ENCODE measurements around the gene THG1L. TPM values are rescaled to one million over a fixed set of nuclear protein-coding genes. Genes with fewer than 3 reads are reported as not detected.
"Not testable (repeated sequence)": the region's sequence is repeated elsewhere in the genome, so short reads cannot be mapped to it uniquely, and the experiment has no call there.

The THG1L gene
- 39.0 and 43.4 TPM in 2 replicates for total RNA-seq (2014; rRNA removed; shearing (Covaris generic))
- polyA plus RNA-seq (2014; cell fraction: nucleus; rRNA removed) = 10.3 and 17.2 TPM in 2 replicates

DNA sequence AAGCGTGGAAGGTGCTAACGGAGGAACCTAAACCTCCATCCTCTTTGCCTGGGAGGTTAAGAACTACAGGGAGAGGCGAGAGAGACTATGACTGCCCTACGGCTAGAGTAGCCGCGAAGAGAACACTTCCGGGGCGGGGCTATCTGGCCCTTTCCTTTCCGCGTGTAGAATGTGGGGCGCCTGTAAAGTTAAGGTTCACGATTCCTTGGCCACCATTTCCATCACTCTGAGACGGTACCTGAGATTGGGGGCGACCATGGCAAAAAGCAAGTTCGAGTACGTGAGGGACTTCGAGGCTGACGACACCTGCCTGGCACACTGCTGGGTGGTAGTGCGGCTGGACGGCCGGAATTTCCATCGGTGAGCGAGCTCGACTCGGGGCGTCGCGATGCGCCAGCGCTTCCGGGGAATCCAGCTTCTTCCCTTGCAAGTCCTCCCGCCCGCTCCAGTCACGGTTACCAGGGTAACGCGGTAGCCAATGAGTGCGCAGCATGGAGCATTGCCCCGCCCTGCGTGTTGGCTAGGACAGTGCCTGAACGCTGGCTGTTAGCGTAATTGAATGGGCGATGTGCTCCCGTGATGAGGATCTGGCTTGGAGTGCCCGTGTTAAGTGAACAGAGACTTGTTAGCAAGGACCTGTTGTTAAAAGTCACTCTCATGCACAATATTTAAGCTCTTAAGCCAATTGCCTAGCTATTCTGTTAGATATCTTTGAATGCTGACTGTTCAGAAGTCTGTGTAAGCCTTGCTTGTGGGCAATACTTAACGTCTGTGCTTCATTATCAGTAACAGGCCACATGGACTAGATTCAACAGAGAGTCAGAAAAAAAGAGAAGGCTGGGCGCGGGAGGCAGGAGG lies at the start of gene THG1L:
Gene THG1L (plus strand): TSS at position 149 of the 858 bp plus-strand sequence. CDS start 21 bp downstream, at position 170.
- peak; percentile 98 for DNase-seq (ENCODE audit: extremely low read depth, low read depth)

DNA sequence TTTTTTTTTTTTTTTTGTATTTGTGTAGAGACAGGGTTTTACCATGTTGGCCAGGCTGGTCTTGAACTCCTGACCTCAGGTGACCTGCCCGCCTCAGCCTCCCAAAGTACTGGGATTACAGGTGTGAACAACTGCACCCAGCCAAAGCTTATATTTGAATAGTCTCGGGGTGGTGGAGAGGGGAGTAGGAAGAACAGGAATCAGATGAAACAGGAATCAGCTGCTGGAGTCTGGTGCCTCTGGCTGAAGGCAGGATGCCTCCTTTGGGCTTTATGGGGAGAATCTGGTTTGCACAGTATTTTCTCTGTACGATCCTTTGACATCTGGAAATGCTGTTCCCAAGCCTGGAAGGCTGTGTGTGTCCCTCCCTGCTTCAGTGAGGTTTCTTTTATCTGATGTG lies 49.0 kb upstream of the THG1L start:
- DNase-seq (ENCODE audit: extremely low read depth, low read depth) = no peak

GRCh38 chr5:157686276-157687197 lies 44.7 kb upstream of the THG1L start:
- DNase-seq (ENCODE audit: extremely low read depth, low read depth) = not testable (repeated sequence)

DNA sequence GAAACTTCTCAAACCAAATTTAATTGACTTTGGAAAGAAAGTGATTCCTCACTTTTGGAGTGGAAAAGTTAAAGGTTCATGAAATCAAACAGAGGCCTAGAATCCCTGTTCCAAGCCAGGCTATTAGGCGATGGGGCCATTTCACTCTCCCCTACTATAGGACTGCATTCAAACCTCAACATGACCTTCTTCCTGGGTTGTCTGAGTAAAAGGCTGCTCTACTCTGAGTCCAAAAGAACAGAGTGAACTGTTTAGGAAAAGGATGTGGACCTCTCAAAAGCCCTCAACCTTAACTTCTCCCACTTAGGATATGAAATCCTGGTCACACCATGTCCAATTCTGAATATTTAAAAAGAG lies 44.0 kb upstream of the THG1L start:
- no peak for DNase-seq (ENCODE audit: extremely low read depth, low read depth)

- DNase-seq (ENCODE audit: extremely low read depth, low read depth) = no peak
These were observed 41.1 kb upstream of the THG1L start for GRCh38 chr5:157689942-157690689.

GRCh38 chr5:157690690-157691433 lies 40.4 kb upstream of the THG1L start:
- DNase-seq (ENCODE audit: extremely low read depth, low read depth) = no peak

- not testable (repeated sequence) for DNase-seq (ENCODE audit: extremely low read depth, low read depth)
These were observed 37.4 kb upstream of the THG1L start for GRCh38 chr5:157693816-157694215.

GRCh38 chr5:157696154-157696553 lies 35.1 kb upstream of the THG1L start:
- DNase-seq (ENCODE audit: extremely low read depth, low read depth) = not testable (repeated sequence)

DNA sequence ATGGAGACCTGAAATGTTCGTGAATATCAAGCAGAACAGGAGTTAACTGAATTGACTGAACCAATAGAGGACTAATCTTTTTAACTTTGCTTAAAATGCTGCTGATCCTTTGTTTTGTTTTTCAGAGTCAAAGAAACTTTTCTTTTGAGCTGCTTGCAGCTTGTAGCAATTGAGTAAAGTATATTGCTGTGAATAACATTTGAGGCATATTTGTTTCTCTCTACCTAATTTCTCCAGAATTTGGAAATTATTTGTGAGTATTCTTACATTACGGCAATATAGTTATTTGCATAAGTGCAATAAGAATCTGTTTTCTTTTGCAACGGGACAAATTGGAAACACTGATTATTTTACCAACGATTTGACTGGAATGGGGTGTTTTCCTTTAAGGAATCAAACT lies 32.5 kb upstream of the THG1L start:
- DNase-seq (ENCODE audit: extremely low read depth, low read depth) = not testable (repeated sequence)

GRCh38 chr5:157703736-157704135 lies 27.5 kb upstream of the THG1L start:
- no peak for DNase-seq (ENCODE audit: extremely low read depth, low read depth)

GRCh38 chr5:157708866-157709265 lies 22.4 kb upstream of the THG1L start:
- DNase-seq (ENCODE audit: extremely low read depth, low read depth) = no peak

DNA sequence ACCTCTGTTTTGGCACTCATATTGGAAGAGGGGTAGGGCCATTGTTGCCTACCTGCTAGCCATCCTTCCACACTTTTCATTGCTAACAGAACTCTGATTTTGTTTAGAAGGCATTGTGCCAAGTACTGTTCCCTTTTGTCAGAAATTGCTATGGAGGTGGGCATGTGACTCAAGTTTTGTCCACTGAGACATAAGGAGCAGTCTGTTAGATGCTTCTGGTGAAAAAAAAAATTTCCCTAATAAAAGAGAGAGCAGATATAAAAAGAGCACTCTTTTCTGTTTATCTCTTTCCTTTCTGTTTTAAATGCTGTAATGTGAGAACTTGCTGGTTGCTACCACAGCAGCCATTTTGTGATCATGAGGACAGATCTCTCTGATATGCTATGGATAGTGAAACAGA lies 21.9 kb upstream of the THG1L start:
- no peak for DNase-seq (ENCODE audit: extremely low read depth, low read depth)

DNA sequence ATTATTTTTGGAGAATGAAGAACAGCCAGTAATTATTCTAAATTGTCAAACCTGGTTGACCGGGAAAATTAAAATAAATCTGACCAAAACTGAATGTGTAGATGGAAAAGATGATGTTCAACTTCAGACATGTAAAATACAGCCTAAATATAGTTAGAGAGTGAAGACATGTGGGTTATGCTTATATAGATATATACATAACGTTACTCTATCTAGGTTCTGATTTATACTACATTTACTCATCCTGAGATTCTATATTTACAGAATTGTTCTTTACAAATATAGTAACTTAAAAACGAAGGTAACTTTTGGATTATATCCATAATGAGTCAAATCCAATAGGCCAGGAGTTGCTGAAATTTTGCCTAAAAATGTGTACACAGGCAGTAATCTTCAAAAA lies 20.8 kb upstream of the THG1L start:
- no peak for DNase-seq (ENCODE audit: extremely low read depth, low read depth)

- no peak for DNase-seq (ENCODE audit: extremely low read depth, low read depth)
These were observed 20.3 kb upstream of the THG1L start for GRCh38 chr5:157710882-157711281.

DNA sequence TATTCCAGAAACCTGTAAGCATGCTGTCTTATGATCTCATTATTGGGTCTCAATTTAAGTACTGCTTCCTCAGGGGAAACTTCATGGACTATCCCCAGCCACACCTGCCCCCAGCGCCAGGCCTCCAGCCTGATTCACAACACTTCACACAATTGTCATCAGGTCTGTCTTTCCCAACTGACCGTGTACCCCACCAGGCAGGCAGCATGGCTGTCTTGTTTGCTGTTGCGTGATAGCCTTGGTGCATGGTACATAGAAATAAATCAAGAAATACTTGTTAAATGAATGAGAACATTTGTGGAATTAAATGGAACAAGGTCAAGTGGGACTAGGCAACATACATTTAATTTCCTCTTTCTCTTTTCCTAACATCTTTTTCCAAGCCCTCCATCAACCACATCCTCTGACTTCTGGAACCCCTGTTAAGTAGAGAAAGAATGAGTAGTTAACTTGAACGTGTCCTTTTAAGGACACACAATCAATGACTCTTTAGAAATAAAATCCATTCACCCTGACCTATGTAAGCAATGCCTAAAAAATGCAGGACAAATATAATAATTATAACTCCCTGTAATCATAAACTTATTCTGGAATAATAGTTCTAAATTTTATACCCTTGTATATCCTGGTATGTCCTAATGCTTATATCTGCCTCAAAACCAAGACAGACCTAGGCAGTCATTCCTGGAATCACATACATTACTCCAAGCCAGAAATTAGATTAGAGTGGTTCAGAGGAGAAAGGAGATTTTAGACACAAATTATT lies 17.2 kb upstream of the THG1L start:
- no peak for DNase-seq (ENCODE audit: extremely low read depth, low read depth)

GRCh38 chr5:157714596-157714864 lies 16.7 kb upstream of the THG1L start:
- DNase-seq (ENCODE audit: extremely low read depth, low read depth) = no peak

DNA sequence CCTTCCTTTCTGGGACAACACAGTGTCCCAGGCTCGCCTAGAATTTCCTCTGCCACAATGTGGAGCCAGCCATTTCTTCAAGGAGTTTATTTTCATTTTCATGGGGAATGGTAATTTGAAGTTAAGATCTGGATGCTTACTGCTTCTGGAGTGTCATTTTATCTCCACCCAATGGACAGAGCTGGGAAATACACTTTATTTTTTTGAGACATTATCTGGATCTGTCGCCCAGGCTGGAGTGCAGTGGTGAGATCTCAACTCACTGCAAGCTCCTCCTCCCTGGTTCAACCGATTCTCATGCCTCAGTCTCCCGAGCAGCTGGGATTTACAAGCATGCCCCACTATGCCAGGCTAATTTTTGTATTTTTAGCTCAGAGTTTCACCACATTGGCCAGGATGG lies 12.7 kb upstream of the THG1L start:
- peak; percentile 60 for DNase-seq (ENCODE audit: extremely low read depth, low read depth)

DNA sequence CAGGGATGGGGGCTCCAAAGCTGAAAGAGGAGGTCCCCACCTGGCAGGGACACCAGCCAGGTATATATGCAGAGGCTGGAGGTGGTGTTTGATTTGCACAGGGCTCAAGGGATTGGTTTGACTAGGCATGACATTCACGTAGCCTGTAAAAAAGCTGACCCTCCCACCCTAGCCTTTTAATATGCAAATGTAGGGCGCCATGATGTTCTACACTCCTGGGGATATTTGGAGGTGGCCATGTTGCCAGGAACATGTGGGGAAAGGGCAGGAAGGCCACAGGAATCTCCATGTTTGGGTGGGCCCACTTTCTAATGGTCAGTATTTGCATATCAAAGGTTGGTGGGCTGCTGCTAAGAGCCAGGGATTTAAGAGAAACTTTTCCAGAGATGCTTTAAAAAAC lies 12.0 kb upstream of the THG1L start:
- no peak for DNase-seq (ENCODE audit: extremely low read depth, low read depth)

GRCh38 chr5:157721159-157721558 lies 10.1 kb upstream of the THG1L start:
- no peak for DNase-seq (ENCODE audit: extremely low read depth, low read depth)
